GM21619 (cell line): ENCODE measurements around the gene FSTL4.

ENCODE experiments used
- ATAC-seq: cut with Tn5 transposase; IDR thresholded peaks from one replicate; pipeline ENCODE4 v1.9.1; 2021; ENCODE audit not compliant: unreplicated experiment

Gene FSTL4

GRCh38 chr5:133433641-133434040, 178.7 kb downstream of the FSTL4 start:
- ATAC-seq: no peak

GRCh38 chr5:133432956-133433532, 179.3 kb downstream of the FSTL4 start:
- ATAC-seq: no peak

- ATAC-seq: no peak
Observed at GRCh38 chr5:133431326-133431865, 180.9 kb downstream of the FSTL4 start.

- ATAC-seq: no peak
Observed at GRCh38 chr5:133430095-133430494, 182.2 kb downstream of the FSTL4 start.

- ATAC-seq: no peak
Observed at GRCh38 chr5:133429046-133429445, 183.3 kb downstream of the FSTL4 start.

- ATAC-seq: no peak
Observed at GRCh38 chr5:133428072-133428660, 184.2 kb downstream of the FSTL4 start.

- ATAC-seq: no peak
Observed at GRCh38 chr5:133427121-133427777, 185.1 kb downstream of the FSTL4 start.

- no peak for ATAC-seq
Observed at GRCh38 chr5:133426264-133426663, 186.1 kb downstream of the FSTL4 start.

GRCh38 chr5:133425764-133426163, 186.6 kb downstream of the FSTL4 start:
- ATAC-seq: no peak

GRCh38 chr5:133425222-133425621, 187.1 kb downstream of the FSTL4 start:
- ATAC-seq: no peak

- ATAC-seq: peak; percentile 65
Observed at GRCh38 chr5:133423618-133424282, 188.6 kb downstream of the FSTL4 start.

- ATAC-seq: no peak
Observed at GRCh38 chr5:133423011-133423617, 189.2 kb downstream of the FSTL4 start.

- ATAC-seq: no peak
Observed at GRCh38 chr5:133421806-133422205, 190.5 kb downstream of the FSTL4 start.

GRCh38 chr5:133421394-133421793, 190.9 kb downstream of the FSTL4 start:
- ATAC-seq: no peak

- ATAC-seq: no peak
Observed at GRCh38 chr5:133420440-133421301, 191.7 kb downstream of the FSTL4 start.

GRCh38 chr5:133415906-133416305, 196.4 kb downstream of the FSTL4 start:
- ATAC-seq: no peak

- no peak for ATAC-seq
Observed at GRCh38 chr5:133415506-133415905, 196.8 kb downstream of the FSTL4 start.

GRCh38 chr5:133412661-133413060, 199.7 kb downstream of the FSTL4 start:
- ATAC-seq: no peak

GRCh38 chr5:133410335-133410828, 202.0 kb downstream of the FSTL4 start:
- ATAC-seq: no peak

- ATAC-seq: no peak
Observed at GRCh38 chr5:133409210-133409674, 203.1 kb downstream of the FSTL4 start.
